Stimulated activated CD4-positive, alpha-beta T cell treated with anti-CD3 and anti-CD28 coated beads, Interleukin-1b, Interleukin-23, amount 100 ng/mL, for 48 hours (primary cell): Measurements from ENCODE around the gene ARHGEF26.

Source experiments
- DNase-seq: peaks from one replicate; pipeline ENCODE4 v3.0.0-alpha.2; 2020

Gene ARHGEF26

DNA sequence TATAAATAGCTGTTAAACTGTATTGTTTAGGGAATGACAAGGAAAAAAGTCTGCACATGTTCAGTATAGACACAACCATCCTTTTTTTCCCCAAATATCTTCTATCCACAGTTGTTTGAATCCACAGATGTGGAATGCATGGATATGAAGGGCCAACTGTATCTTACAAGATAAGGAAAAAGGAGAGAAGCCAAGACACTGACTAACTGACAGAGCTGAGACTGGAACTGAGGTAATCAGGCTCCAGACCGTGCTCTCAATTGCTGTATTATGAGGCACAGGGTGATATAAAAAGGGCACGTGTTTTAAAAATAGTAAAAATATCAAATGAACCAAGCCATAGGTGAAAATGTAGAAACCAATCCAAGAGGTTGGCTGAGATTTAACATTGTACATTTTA lies 154.1 kb downstream of the ARHGEF26 start:
- no peak for DNase-seq

GRCh38 chr3:154275965-154276364 lies 154.8 kb downstream of the ARHGEF26 start:
- DNase-seq = no peak

- DNase-seq = no peak
These were observed 159.0 kb downstream of the ARHGEF26 start for GRCh38 chr3:154280161-154280560.

- DNase-seq = no peak
These were observed 164.0 kb downstream of the ARHGEF26 start for GRCh38 chr3:154285221-154285620.

DNA sequence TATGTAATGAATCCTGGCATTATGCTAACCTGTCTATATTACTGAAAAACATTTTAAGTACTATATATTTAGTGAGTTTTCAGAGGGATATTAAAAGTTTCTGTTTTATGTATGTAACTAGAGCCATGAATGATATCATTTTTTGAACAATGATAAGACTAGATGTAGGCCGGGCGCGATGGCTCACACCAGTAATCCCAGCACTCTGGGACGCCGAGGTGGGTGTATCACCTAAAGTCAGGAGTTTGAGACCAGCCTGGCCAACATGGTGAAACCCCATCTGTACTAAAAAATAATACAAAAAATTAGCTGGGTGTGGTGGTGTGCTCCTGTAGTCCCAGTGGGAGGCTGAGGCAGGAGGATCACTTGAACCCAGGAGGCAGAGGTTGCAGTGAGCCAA lies 169.0 kb downstream of the ARHGEF26 start:
- DNase-seq = no peak

DNA sequence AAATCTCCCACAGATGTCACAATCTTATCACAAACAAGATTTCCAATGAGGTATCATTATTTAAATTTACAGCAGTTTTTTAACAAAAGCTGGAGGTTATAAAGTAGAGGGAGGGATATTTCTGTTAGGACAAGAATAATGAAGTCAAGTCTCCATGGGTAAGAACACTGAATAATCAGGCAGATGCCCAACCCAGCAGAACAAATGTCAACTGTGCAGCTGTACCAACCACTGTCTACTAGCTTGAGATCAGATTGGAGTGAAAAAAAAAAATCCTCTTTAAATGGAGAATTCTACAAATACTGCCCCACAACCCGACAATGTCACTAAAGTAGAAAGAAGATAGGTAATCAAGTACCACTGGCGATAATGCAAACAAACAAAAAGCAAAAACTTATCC lies 172.8 kb downstream of the ARHGEF26 start:
- no peak for DNase-seq

DNA sequence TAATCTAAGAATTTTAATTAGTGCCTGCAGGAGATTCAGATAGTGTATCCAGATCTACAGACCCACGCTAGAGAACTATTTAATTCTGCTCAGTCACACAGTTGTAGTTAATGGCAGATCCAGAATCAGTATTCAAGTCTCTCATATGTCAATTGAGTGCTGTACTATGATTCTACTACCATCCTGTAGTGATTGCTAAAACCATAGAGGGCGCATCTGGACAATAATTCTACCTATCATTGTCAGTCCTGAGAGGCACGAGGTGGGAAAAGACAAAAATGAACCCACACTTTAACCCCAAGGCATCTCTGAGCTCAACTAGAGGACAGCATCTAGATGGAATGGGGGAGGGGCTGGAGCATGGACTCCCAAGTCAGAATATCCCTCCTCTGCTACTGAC lies 180.4 kb downstream of the ARHGEF26 start:
- no peak for DNase-seq

- no peak for DNase-seq
These were observed 183.1 kb downstream of the ARHGEF26 start for GRCh38 chr3:154304116-154304786.

DNA sequence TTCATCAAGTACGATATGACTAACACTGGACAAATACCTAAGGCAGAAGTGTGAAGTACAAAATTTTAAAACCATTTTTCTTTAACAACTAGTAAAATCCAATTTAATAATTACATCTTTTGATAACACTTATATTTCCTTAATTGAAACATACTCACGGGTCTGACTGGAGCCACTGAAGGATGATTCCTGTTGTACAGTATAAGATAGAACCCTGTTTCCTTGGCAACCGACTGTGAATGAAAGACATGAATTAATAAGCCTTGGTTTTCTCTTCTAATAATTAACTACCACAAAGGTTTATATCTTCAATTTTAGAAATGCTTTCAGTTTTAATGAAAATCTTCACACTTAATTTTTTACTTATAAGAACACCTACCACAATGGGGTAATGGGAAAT lies 183.7 kb downstream of the ARHGEF26 start:
- no peak for DNase-seq

- no peak for DNase-seq
These were observed 186.2 kb downstream of the ARHGEF26 start for GRCh38 chr3:154307363-154307762.
